MM.1S (cell line): ENCODE data around the gene PLPPR3.

Experiments used
- EZH2 ChIP-seq: fragments of 300-600 bp; sonication (generic); optimal IDR thresholded peaks from 2 replicates; pipeline ENCODE3; 2017; ENCODE audit warnings: low read depth, mild to moderate bottlenecking, antibody characterized with exemption, low read length, mixed read lengths
- EZH2phosphoT487 ChIP-seq: fragments of 300-600 bp; sonication (generic); IDR thresholded peaks from 2 replicates; pipeline ENCODE4 v1.6.1; 2018; ENCODE audit warnings: antibody characterized with exemption, low read length
- TF ChIP-seq, protein P1 (sequence below): fragments of 300-600 bp; sonication (generic); IDR thresholded peaks from 2 replicates; pipeline ENCODE4 v1.5.1; 2016; ENCODE audit warnings: antibody characterized with exemption, low read length, mixed read lengths

DNA sequence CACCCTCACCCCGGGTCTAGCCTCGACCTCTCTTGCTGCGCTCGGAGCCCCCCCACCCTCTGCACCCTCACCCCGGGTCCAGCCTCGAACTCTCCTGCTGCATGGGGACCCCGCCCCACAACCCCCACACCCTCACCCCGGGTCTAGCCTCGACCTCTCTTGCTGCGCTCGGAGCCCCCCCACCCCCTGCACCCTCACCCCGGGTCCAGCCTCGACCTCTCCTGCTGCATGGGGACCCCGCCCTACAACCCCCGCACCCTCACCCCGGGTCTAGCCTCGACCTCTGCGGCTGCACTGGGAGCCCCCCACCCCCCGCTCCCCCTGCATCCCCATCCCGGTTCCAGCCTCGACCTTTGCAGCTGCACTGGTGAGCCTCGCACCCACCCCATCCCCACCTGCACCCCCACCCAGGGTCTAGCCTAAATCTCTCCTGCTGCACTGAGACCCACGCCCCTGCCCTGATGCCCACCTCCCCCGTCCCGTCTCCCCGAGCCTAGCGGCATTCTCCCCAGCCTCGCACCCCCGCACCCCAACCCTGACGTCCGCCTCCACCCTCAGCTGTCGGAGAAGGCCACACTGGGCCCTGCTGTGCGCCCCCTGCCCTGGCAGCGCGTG is 39.5 kb upstream of the PLPPR3 start:
- TF ChIP-seq, protein P1, sequence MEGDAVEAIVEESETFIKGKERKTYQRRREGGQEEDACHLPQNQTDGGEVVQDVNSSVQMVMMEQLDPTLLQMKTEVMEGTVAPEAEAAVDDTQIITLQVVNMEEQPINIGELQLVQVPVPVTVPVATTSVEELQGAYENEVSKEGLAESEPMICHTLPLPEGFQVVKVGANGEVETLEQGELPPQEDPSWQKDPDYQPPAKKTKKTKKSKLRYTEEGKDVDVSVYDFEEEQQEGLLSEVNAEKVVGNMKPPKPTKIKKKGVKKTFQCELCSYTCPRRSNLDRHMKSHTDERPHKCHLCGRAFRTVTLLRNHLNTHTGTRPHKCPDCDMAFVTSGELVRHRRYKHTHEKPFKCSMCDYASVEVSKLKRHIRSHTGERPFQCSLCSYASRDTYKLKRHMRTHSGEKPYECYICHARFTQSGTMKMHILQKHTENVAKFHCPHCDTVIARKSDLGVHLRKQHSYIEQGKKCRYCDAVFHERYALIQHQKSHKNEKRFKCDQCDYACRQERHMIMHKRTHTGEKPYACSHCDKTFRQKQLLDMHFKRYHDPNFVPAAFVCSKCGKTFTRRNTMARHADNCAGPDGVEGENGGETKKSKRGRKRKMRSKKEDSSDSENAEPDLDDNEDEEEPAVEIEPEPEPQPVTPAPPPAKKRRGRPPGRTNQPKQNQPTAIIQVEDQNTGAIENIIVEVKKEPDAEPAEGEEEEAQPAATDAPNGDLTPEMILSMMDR, result no peak
- TF ChIP-seq EZH2phosphoT487 (no peak), EZH2 (no peak)
